Measurements from ENCODE around the gene CELSR1.

Gene CELSR1

DNA sequence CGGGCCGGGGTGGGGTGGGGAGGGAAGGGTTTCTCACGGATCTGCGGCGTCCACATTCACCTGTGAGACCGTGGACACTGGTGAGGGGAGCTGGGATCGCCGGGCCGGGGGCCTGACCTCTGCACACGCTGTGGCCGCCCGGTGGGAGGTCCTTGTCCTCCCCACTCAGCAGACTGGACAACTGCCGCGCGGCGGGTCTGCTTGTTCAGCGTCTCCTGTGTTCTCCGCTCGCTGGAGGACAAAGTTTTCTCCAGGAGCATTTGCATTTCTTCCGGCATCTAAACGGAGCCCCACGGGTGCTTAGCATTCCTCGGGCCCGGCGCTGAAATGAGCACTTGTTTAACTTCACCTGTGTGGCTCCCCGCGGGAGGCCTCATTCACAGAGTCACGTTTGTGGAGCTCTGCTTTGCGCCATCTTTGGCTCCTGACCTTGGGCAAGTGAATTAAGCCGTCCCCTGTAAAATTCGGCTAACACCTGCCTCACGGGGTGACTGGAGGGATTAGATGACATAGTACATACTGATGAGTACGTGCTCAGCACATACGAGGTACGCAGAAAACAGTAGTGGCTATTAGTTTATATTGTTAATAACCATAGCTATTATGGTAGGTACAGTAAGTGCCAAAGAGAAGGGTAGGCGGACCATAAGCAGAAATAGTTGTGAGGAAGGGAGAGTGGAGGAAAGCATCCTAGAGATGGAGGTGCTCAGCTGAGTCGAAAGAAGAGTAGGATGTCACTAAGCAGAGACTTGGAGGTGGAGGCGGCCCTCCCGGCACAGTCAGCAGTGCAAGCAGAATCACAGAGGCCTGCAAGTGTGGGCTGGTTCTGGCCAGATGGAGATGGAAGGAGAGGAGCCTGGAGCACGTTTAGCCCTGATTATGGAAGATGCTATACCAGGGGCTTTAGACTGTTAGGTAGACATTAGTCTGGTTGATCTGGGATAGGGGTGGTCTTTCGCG lies 201.0 kb downstream of the CELSR1 start:
- peak overlapping the region; percentile 89 for H3K9ac ChIP-seq (ENCODE audit: low read depth, low read length)
- H3K9me3 ChIP-seq (ENCODE audit: control insufficient read depth, insufficient read depth, low read length), result no peaks in the 10 kb centered on the region
- H3K27me3 ChIP-seq (ENCODE audit: control insufficient read depth, insufficient read depth, low read length), result no peaks in the 10 kb centered on the region
- H3K4me1 ChIP-seq (ENCODE audit: control insufficient read depth, insufficient read depth, low read length), result peaks cover 7% of the 10 kb centered on the region
- peak overlapping the region; percentile 89 for H3K27ac ChIP-seq (ENCODE audit: low read depth, low read length)
- H3K4me3 ChIP-seq (ENCODE audit: low read depth, low read length), result peak overlapping the region; percentile 99
- H3K36me3 ChIP-seq (ENCODE audit: control insufficient read depth, insufficient read depth, low read length), result peaks cover 59% of the 10 kb centered on the region

DNA sequence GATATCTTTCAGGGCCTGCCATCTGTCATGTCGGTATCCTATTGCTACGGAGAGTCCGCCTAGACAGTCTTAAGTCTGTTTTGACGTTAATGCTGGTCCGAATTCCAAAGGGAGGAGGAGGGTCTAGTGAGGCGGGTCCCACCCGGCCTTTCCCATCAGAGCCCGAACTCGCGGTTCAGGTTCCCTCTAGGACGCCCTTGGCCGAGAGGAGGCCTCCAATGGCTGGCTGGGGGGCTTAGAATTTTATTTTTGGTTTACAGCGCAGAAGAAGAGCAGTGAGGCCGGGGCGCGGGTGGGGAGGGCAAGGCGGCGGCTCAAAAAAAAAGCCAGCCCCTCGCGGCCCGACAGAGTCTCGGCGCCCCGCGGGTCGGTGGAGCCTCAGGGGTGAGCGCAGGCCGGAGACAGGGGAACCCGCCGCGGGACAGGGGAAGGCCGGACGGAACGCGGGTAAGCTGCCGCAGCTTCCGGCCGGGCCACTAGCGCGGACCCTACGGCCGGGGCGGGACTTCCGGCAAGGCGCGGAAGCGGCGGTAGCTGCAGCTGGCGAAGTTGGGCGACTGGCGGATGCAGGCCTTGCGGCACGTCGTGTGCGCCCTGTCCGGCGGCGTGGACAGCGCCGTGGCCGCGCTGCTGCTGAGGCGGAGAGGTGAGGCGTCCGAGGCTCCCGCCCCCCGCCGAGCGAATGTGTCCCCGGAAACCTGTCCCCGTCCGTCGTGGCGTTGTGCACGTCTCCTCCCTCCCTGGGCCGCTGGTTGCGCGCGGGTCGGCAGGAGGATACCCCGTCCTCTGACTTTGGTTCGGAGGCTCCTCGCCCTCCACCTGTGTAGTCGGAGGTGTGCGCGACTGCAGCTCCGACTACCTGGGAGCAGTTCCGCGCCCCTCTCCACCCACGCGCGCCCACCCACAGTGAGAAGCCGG lies 202.0 kb downstream of the CELSR1 start, which contains the start of gene TRMU:
Gene TRMU, plus strand, starts transcription at position 514 of the 918 bp plus-strand sequence. Its CDS starts 51 bp downstream, at position 565.
- H3K36me3 ChIP-seq (ENCODE audit: control insufficient read depth, insufficient read depth, low read length), result peaks cover 59% of the 10 kb centered on the region
- H3K27ac ChIP-seq (ENCODE audit: low read depth, low read length), result peak within 1 kb of the TSS; percentile 89
- peaks cover 7% of the 10 kb centered on the region for H3K4me1 ChIP-seq (ENCODE audit: control insufficient read depth, insufficient read depth, low read length)
- peak within 1 kb of the TSS; percentile 99 for H3K4me3 ChIP-seq (ENCODE audit: low read depth, low read length)
- H3K9ac ChIP-seq (ENCODE audit: low read depth, low read length), result peak within 1 kb of the TSS; percentile 89
- no peaks in the 10 kb centered on the region for H3K27me3 ChIP-seq (ENCODE audit: control insufficient read depth, insufficient read depth, low read length)
- H3K9me3 ChIP-seq (ENCODE audit: control insufficient read depth, insufficient read depth, low read length), result no peaks in the 10 kb centered on the region

GRCh38 chr22:46331496-46331895 lies 205.9 kb downstream of the CELSR1 start:
- no peak overlapping the region for H3K9ac ChIP-seq (ENCODE audit: low read depth, low read length)
- peaks cover 1% of the 10 kb centered on the region for H3K4me1 ChIP-seq (ENCODE audit: control insufficient read depth, insufficient read depth, low read length)
- H3K9me3 ChIP-seq (ENCODE audit: control insufficient read depth, insufficient read depth, low read length), result no peaks in the 10 kb centered on the region
- H3K27ac ChIP-seq (ENCODE audit: low read depth, low read length), result no peak overlapping the region
- peaks cover 66% of the 10 kb centered on the region for H3K36me3 ChIP-seq (ENCODE audit: control insufficient read depth, insufficient read depth, low read length)
- H3K4me3 ChIP-seq (ENCODE audit: low read depth, low read length), result no peak overlapping the region
- no peaks in the 10 kb centered on the region for H3K27me3 ChIP-seq (ENCODE audit: control insufficient read depth, insufficient read depth, low read length)

DNA sequence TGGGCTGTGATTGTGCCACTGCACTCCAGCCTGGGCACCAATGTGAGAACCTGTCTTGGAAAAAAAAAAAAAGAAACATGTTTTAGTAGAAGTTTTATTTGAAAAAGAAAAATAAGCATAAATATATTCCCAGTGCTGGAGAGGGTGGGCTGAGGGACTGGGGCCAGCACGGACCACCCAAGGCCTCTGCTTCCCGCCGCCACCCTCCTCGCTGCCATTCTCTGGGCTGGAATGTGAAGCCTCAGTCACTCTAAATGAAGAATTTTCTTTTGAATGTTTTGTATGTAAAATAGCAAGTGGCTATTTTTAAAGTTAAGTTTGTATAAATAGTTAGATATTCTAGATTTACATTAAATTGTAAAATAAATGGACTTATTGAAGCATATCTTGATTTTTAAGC lies 207.0 kb downstream of the CELSR1 start:
- H3K9me3 ChIP-seq (ENCODE audit: control insufficient read depth, insufficient read depth, low read length), result no peaks in the 10 kb centered on the region
- no peak overlapping the region for H3K27ac ChIP-seq (ENCODE audit: low read depth, low read length)
- peaks cover 77% of the 10 kb centered on the region for H3K36me3 ChIP-seq (ENCODE audit: control insufficient read depth, insufficient read depth, low read length)
- no peak overlapping the region for H3K9ac ChIP-seq (ENCODE audit: low read depth, low read length)
- H3K27me3 ChIP-seq (ENCODE audit: control insufficient read depth, insufficient read depth, low read length), result no peaks in the 10 kb centered on the region
- no peaks in the 10 kb centered on the region for H3K4me1 ChIP-seq (ENCODE audit: control insufficient read depth, insufficient read depth, low read length)
- no peak overlapping the region for H3K4me3 ChIP-seq (ENCODE audit: low read depth, low read length)

DNA sequence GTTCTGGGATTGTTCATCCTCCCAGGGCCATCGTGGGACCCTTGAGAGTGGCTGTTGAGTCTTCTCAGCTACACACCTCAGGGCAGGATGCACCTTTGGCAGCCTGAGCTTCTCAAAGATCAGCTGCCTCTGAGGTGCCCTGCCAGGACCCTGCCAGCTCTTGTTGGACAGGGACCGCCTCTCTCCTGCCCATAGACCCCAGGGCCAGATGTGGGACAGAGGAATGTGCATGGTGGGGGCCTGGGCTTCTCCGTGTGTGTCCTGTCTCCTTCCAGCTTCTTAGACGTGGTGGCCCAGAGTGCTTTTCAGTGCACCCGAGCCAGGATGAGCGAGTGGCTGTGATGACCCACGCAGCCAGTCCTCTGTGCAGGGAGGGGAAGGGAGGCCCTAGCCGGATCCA lies 207.8 kb downstream of the CELSR1 start:
- Histone ChIP-seq H3K9me3 (ENCODE audit: control insufficient read depth, insufficient read depth, low read length) (no peaks in the 10 kb centered on the region), H3K4me3 (ENCODE audit: low read depth, low read length) (no peak overlapping the region), H3K27me3 (ENCODE audit: control insufficient read depth, insufficient read depth, low read length) (no peaks in the 10 kb centered on the region), H3K27ac (ENCODE audit: low read depth, low read length) (no peak overlapping the region), H3K36me3 (ENCODE audit: control insufficient read depth, insufficient read depth, low read length) (peaks cover 82% of the 10 kb centered on the region), H3K9ac (ENCODE audit: low read depth, low read length) (no peak overlapping the region), H3K4me1 (ENCODE audit: control insufficient read depth, insufficient read depth, low read length) (no peaks in the 10 kb centered on the region)

- Histone ChIP-seq H3K36me3 (ENCODE audit: control insufficient read depth, insufficient read depth, low read length) (peaks cover 88% of the 10 kb centered on the region), H3K9me3 (ENCODE audit: control insufficient read depth, insufficient read depth, low read length) (no peaks in the 10 kb centered on the region), H3K4me1 (ENCODE audit: control insufficient read depth, insufficient read depth, low read length) (no peaks in the 10 kb centered on the region), H3K4me3 (ENCODE audit: low read depth, low read length) (no peak overlapping the region), H3K27ac (ENCODE audit: low read depth, low read length) (no peak overlapping the region), H3K9ac (ENCODE audit: low read depth, low read length) (no peak overlapping the region), H3K27me3 (ENCODE audit: control insufficient read depth, insufficient read depth, low read length) (no peaks in the 10 kb centered on the region)
Observed at GRCh38 chr22:46328797-46329196, 208.6 kb downstream of the CELSR1 start.

DNA sequence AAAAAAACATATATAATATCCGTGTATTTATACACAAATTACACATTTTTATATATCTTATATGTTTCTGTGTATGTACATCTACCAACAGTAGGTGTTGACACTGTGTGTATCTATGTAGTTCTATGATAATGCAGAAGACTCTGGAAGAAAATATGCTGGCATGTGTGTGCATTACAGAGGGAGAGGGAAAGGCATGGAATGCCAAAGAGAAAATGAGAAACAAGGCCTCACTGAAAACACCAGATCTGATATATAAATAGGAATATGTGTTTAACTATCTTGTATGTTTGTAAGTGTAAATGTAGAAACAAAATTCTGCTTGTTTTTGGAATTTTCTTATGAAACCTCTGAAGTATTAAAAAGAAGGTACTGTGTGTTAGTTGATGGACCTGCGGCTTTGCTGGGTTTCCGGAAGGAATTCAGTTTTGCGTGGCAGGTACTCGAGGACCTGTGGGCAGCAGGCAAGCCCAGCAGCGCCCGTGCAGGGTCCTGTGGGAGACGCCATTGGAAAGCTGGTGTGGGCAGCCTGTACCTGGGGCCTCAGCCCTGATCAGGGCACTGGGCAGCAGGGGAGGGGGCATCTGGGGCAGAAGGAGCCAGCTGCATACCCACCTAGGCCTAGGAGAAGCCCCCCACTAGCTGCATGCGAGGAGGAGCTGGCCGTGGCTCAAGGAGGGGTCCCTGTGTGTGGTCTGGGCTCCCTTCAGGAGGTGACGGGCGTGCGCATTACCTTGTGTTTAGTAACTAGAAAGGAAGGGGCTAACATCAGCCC lies 209.5 kb downstream of the CELSR1 start:
- H3K36me3 ChIP-seq (ENCODE audit: control insufficient read depth, insufficient read depth, low read length), result peaks cover 90% of the 10 kb centered on the region

GRCh38 chr22:46326066-46326680 lies 211.2 kb downstream of the CELSR1 start:
- no peak overlapping the region for H3K9ac ChIP-seq (ENCODE audit: low read depth, low read length)
- no peaks in the 10 kb centered on the region for H3K9me3 ChIP-seq (ENCODE audit: control insufficient read depth, insufficient read depth, low read length)
- peaks cover 84% of the 10 kb centered on the region for H3K36me3 ChIP-seq (ENCODE audit: control insufficient read depth, insufficient read depth, low read length)
- H3K27me3 ChIP-seq (ENCODE audit: control insufficient read depth, insufficient read depth, low read length), result no peaks in the 10 kb centered on the region
- no peak overlapping the region for H3K4me3 ChIP-seq (ENCODE audit: low read depth, low read length)
- H3K4me1 ChIP-seq (ENCODE audit: control insufficient read depth, insufficient read depth, low read length), result no peaks in the 10 kb centered on the region
- H3K27ac ChIP-seq (ENCODE audit: low read depth, low read length), result no peak overlapping the region

More for the DNA sequence above, 209.5 kb downstream of the CELSR1 start:
- no peaks in the 10 kb centered on the region for H3K27me3 ChIP-seq (ENCODE audit: control insufficient read depth, insufficient read depth, low read length)
- H3K4me3 ChIP-seq (ENCODE audit: low read depth, low read length), result no peak overlapping the region
- no peak overlapping the region for H3K27ac ChIP-seq (ENCODE audit: low read depth, low read length)
- H3K9ac ChIP-seq (ENCODE audit: low read depth, low read length), result no peak overlapping the region
- H3K4me1 ChIP-seq (ENCODE audit: control insufficient read depth, insufficient read depth, low read length), result no peaks in the 10 kb centered on the region
- H3K9me3 ChIP-seq (ENCODE audit: control insufficient read depth, insufficient read depth, low read length), result no peaks in the 10 kb centered on the region

DNA sequence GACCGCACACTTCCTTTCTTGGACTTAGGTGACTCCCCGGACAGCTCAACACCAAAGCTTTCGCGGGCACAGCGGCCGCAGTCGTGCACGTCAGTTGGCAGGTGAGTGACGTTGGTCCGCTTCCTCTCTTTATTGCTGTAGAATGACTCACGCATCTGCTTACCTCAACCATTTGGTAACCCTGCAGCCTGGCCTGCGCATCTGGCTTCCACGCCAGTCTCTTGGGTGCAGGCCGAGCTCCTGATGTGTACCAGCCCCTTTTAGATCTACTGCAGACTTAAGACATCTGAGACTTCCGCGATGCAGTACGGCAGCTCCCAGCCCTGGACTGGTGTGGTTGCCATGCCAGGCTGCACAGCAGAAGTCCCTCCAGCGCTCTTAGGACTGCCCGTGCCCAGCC lies 214.3 kb downstream of the CELSR1 start:
- H3K36me3 ChIP-seq (ENCODE audit: control insufficient read depth, insufficient read depth, low read length), result peaks cover 80% of the 10 kb centered on the region
- H3K27me3 ChIP-seq (ENCODE audit: control insufficient read depth, insufficient read depth, low read length), result no peaks in the 10 kb centered on the region
- no peak overlapping the region for H3K9ac ChIP-seq (ENCODE audit: low read depth, low read length)
- no peaks in the 10 kb centered on the region for H3K4me1 ChIP-seq (ENCODE audit: control insufficient read depth, insufficient read depth, low read length)
- H3K27ac ChIP-seq (ENCODE audit: low read depth, low read length), result no peak overlapping the region
- H3K4me3 ChIP-seq (ENCODE audit: low read depth, low read length), result no peak overlapping the region
- H3K9me3 ChIP-seq (ENCODE audit: control insufficient read depth, insufficient read depth, low read length), result no peaks in the 10 kb centered on the region

DNA sequence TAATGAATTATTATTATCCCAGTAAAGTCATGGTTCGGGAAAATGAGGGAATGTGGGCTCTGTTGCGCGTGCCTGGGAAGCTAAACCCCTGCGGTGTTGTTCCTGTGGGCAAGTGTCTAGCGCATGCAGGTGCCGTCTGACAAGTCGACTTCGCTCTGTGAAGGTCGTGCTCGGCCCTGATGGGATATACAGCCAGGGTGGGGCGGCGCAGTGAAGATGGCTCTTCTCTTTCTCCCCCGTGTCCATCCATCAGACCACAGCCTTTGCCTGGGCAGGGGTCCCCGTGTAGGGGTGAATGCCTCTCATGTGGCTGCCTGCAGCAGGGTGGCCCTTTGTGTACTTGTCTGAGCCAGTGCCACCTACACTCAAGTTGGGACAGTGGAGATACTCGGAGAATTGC lies 214.7 kb downstream of the CELSR1 start:
- H3K36me3 ChIP-seq (ENCODE audit: control insufficient read depth, insufficient read depth, low read length), result peaks cover 80% of the 10 kb centered on the region

More for the DNA sequence above, 214.7 kb downstream of the CELSR1 start:
- Histone ChIP-seq H3K4me1 (ENCODE audit: control insufficient read depth, insufficient read depth, low read length) (no peaks in the 10 kb centered on the region), H3K9me3 (ENCODE audit: control insufficient read depth, insufficient read depth, low read length) (no peaks in the 10 kb centered on the region), H3K27me3 (ENCODE audit: control insufficient read depth, insufficient read depth, low read length) (no peaks in the 10 kb centered on the region), H3K9ac (ENCODE audit: low read depth, low read length) (no peak overlapping the region), H3K27ac (ENCODE audit: low read depth, low read length) (no peak overlapping the region), H3K4me3 (ENCODE audit: low read depth, low read length) (no peak overlapping the region)

All from HUES48 (cell line).